HK-2 (cell line): ENCODE measurements around the gene FMN2.

Experiments used
- DNase-seq: peaks from one replicate; pipeline ENCODE4 v3.0.0-alpha.2; 2018; ENCODE audit not compliant: unreplicated experiment

The FMN2 gene

DNA sequence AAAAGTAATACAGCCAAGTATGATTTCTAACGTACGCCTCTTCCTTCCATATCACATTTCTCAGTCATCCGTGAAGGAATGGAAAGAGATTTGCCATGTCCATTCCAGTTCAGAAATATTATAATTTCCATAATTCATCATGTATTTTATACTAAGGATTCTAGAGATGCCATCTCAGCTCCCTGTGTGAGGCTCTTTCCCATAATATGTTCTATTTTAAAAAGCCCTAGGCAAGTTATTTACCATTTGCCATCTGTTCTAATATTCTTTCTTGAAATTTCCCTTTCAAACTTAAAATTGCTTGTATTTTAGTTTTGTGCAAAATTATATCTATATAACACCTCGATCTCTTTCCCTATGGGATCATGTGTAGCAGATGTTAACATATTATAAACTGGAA lies 106.7 kb downstream of the FMN2 start:
- DNase-seq, result no peak

DNA sequence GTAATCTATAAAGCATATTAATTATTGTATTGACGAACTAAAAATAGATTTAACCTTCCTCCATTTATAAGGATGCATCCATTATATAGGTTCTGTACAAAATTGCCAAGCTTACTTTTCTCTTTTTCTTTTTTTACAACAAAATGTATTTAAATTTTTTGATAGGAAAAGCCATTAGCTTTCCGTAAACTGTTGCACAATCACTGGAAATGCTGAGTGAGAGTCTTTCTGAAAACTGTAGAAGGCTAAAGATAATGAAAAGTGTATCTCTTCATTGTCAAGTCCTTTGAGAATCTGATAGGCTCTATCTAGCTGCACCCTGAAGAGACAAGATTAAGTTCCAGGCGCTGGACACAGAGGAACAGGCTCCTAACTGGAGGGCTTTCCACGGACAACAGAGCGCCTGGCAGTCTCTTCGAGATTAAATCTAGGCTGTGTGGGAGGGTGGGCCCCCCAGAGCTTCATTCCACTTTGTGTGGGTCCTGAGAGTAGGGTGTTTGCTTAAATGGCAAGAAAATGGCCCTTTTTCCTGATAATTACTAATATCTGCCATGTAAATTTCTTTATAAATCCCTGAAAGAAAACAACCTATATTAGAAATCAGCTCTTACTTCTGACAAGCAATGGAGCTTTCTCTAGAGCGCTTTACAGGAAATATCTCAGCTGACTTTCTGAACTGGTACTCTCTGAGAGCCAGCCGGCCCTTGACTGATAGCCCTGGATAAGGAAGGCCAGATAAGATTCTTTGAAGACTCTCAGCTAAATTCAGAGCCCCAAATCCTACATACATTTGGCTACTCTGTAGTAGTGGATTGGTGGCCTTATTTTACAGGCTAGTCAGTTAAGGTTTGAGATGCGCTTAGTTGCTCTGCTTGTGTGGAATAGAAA lies 108.3 kb downstream of the FMN2 start:
- DNase-seq, result no peak

DNA sequence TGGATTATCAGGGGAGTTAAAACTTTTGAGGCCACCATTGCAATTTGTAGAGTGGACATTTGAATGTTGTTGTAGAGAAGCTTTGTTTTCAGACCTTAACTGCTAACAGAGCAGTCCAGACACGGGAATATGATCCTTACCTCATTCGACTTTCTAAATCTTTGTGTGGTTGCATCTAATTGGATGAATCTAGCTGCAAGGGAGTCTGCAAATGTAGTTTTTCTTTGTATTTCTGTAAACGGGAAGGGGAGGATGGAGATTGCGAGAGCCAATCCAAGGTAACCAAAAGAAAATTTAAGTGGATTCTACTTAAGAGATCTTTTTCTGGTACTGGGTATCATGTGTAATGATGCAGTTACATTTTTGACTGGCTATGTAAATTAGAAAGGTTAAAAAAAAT lies 110.2 kb downstream of the FMN2 start:
- no peak for DNase-seq

DNA sequence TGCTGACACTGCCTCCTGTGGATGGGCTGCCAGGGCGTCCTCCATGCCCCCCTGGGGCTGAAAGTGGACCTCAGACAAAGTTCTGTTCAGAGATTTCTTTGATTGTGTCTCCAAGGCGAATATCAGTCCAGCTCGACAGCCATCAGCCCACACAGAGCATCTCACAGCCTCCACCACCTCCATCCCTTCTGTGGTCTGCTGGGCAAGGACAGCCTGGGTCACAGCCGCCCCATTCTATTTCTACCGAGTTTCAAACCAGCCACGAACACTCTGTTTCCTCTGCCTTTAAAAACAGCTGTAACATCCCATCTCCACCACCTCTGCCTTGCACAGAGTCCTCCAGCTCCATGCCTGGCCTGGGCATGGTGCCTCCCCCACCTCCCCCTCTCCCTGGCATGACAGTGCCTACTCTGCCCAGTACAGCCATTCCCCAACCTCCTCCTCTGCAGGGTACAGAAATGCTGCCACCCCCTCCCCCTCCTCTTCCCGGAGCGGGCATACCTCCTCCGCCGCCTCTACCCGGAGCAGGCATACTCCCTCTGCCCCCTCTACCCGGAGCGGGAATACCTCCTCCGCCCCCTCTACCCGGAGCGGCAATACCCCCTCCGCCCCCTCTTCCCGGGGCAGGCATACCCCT lies 115.5 kb downstream of the FMN2 start:
- DNase-seq, result no peak

DNA sequence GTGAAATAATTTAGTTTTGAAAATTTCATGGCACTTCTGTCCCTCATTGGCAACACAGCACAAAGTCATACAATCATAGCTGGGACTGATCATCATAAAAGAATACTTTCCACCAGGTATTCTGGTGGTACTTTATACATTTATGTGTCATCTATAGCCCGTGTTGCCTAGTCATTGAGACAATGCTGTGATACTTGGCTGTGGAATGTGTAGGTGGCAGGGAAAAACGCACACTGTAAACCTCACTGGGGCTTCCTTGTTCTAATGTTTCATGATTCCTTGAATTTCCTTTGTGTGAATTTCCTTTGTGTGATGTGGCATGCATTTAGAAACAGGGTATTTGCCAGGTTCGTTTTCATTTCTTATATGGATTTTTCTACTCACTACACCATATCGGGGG lies 118.3 kb downstream of the FMN2 start:
- DNase-seq, result no peak

DNA sequence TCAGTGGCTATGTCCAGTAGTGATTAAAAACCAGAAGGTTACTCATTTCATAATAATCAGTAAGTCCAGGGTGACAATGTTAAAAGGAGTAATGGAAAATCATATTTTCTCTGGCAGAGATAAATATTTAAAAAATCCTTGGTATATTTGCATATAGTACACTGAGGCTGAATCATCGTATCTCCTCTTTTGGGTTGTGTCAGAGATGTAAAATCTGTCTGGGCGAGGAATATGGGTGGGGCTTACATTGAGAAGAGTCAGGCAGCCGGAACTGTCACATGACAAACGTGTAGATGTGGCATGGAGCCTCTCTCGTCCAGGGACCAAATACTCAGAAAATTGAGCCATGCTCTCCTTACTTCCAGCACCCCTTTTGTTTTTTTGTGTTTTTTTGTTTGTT lies 120.9 kb downstream of the FMN2 start:
- DNase-seq, result no peak

DNA sequence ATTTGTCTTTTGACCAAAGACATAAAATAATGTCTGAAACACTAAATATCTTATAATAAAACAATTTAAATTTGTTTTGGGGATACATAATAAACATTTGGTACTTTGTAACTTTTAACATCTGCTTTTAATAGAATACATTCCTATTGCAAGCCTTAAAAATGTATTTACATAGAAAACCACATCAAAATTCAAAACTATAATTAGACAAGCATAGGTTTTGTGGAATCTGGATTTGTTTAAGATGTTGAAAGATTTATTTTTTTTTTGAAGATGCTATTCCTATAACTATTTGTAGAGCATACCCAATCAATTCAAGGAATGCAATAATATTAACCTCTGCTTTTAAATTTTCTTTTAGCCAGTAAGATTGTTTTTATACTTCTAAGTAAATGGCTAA lies 125.7 kb downstream of the FMN2 start:
- no peak for DNase-seq

DNA sequence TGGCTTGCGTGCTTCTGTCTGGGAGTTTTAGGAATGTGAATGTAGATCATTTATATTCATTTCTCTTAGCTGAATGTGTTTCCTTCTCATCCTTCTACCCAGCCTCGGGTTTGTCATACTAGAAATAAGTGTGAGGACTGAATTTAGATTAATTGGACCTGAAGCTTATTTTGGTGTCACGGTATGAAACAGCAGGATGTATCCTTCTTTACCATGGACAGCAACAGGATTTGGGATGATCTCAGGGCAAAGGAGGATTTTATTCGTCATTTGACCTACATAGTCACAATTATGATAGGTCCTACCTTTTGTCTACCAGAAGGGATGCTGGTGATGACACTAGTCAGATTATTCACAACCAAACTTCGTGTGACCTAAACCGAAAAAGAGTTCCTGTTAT lies 127.4 kb downstream of the FMN2 start:
- no peak for DNase-seq

DNA sequence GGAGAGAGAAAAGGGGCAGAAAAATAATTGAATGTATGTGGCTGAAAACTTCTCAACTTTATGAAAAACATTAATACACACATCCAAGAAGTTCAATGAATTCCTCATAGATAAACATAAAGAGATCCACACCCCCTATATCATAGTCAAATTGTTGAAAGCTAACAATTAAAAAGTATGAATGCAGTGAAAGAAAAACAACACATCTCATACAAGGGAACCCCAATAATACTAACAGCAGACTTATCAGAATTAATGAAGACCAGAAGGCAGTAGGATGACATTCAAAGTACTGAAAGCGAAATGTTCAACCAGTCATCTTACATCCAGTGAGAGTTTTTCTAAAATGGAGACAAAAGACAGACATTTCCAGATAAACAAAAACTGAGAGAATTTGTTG lies 134.4 kb downstream of the FMN2 start:
- DNase-seq, result no peak

DNA sequence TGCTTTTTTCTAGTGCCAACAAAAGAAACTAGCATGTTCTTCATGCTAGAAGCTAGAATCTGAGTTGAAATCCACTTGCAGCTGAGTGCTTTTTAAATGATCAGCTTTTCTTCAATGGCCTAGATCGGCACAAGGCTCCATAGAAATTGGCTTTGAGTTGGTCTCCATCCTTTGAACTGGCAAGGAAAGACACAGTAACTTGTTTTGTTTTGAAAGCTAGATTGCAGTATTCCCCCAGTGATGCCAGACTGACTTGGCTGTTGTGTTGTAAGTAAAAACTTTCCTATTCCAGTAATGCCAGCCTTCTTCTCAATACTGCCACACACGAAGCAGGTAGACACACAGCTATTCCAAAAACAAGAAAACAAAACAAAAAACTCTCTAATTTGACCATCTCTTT lies 139.1 kb downstream of the FMN2 start:
- DNase-seq, result no peak

DNA sequence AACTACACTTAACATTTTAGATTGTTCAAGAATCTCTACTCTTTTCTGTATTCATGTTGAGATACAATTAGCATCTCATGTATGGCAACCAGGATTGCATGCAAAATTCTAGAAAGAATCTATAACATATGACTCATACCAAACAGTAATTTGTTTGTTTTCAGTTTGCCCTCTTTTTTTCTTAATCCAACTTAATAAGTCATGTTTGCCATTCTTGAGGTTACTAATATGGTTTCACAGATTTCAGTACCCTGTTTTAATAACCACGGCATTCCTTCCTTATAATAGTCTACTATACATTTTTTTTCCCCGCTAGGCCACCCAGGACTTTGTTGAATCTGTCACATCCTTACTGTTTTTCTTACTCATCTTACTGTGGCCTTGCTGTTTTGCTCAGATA lies 140.8 kb downstream of the FMN2 start:
- no peak for DNase-seq

DNA sequence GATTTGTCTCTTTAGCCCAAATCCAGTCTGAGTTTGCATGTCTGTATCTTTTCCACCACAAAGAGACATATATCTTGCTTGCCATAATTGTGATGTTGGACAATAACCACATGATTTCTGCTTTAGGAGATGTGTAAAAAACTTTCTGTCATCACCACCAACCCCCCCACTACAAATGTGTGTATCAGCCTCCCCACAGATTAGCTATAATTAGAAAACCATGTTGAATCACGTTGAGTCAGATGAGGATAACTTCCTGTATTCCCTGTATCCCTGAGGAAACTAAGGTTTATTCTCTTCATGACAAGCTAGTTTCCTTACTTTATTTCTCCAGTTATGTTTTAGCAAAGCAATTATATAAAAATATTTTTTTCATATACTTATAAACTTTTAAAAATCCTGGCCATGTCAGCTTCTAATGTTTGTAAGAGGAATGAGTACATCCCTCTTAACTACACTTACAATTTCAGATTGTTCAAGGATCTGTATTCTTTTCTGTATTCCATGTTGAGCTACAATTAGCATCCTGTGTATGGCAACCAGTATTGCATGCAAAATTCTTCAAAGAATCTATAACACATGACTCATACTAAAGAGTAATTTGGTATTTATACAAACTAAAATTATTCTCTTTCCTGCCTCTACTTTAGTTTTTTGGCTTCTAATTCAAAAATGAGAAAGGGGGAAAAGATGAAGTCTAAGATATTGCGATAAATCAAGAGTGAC lies 143.0 kb downstream of the FMN2 start:
- DNase-seq, result no peak

DNA sequence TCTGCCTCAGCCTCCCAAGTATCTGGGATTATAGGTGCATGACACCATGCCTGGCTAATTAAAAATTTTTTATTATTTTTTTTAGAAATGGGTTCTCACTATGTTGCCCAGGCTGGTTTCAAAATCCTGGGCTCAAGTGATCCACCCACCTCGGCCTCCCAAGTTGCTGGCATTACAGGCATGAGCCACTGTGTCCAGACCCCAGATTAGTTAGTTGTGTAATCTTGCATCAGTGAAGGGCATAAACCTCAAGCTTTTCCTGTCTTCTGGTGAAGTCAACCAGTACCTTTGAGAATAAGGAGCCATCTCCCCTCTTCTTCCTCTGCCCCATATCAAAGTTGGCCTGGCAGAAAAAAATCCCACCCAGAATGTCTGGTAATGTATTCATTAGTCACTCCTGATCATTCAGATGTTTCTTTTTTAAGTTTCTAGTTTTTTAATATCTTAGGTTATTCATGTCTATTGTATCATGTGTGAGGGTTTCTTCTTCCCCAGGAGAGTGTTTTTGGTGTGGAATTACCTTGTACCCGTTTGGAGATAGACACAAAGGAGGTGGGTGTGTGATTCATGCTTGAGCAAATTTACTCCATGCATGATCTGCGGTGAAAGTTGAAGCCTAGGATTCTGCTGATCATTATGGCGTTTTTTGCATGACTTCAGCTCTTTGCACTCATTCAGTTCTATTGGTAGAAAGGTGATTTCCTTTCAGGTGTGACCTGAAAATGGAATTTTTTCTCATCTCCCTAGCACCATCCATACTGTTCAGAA lies 144.0 kb downstream of the FMN2 start:
- no peak for DNase-seq

DNA sequence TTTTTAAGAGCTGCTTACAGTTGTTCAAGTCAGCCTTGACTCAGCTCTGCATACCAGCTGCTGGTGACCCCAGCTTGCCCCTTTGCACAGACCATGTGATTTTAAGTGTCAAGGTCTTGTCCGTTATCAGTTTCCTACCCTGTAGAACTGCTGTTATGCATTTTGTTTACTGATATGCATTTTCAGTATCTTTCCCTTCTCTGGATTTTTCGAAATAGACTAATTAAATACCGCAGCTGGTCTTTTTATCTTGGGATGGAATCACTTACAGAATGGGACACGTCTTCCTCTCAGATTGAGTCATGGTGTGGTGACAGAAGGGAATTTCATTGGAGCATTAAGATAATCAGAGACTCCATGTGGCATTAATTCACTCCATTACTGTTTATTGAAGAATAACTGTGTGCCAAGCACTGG lies 145.6 kb downstream of the FMN2 start:
- DNase-seq, result no peak

DNA sequence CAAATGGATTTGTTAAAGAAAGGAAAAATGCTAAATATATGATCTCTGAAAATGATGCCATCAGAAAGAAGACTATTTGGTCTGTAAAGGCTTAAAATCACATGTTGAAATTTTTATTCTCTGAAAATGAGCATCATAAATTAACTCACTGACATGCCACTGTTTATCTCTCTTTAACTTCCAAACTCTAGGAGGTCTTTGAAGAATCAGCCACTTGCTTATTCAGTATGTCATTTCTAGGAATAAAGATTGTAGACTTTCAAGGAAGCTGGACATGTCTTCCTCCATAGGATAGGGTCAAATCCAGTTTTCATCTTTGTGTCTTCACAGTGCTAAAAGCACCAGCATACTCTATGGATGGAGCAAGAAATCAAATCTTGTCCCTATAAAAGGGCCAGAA lies 147.6 kb downstream of the FMN2 start:
- no peak for DNase-seq

DNA sequence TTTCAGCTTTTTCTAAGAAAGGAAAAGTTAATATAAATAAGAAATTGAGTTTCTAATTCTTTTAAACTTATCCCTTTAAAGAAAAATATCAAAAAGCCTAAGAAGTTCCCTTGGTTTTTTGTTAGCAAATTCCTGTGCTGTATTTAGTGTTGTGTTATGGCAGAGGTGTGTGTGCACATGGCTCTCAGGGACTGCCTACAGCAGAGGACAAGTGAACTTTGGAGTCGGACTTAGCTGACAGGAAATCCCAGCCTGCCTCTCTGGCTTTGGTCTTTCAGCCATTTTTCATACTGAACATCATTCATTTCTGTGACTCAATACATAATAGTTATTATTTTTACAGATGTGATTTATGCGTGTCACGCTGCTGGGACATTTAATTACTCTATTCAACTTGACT lies 149.6 kb downstream of the FMN2 start:
- DNase-seq, result no peak

DNA sequence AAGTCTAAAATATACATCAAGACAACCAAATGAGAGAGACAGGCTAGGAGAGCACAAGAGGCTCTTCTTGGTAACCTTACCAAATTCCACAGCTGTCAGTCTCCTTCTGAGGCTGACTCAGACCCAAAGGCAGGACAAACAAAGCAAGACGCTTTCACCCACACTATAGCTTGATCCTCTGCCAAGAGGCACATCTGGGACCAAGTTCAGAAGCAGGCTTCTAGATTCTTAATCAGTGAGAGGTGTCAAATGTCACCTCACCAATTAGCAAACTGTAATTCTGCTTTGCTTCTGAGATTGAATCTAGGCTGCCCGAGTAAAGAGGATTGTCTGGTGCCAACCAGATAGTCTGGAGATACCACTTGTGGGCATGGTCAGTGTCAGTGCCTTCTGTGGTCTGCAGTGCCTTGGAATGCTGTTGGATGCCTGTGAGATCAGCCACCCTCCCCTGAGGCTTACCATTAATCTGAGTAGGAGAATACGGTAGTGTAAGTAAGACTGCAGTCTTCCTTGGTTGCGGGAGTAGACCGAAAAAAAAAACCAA lies 151.0 kb downstream of the FMN2 start:
- DNase-seq, result no peak

DNA sequence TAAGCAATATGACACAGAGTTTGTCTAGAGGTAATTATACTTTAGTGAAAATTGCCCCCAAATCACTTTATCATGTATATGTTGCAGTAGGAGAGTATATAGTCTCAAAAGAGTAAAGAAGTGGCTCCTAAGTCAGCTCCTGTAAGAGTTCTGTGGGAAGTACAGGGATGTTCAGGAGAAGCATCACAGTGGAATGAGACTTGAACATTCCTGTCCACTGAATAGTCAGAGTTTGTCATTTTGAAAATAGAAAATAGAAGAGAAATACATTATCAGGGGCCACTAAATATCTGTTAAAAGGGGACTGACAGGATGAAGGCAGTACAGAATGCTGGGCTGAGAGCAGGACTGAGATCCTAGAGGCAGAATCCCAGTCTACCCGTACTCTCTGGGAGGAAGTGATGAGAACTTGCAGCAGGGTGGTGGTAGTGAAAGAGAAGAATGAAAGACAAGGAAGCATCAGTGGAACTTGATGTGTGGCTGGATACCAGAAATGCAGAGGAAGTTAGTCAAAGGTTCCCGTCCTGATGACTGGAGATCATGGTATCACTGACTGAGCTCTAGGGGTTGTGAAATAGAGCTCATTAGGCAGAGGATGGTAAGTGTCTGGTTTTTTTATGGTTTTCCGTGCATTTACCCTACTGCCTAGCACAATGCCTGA lies 153.4 kb downstream of the FMN2 start:
- DNase-seq, result no peak

DNA sequence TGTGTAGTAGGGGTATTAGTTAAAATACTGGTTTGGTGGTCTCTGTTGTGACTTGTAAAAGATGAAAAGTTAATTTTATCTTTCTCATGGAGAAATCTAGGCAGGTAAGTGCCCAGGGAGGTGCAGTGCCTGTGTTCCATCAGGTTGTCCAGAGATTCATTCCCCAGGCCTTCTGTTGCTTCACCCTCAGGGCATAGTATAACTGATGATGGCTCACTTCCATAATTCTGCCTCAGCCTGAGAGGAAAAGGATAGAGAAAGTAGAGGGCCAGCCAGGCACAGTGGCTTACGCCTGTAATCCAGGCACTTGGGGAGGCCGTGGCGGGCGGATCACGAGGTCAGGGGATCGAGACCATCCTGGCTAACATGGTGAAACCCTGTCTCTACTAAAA lies 153.9 kb downstream of the FMN2 start:
- no peak for DNase-seq

DNA sequence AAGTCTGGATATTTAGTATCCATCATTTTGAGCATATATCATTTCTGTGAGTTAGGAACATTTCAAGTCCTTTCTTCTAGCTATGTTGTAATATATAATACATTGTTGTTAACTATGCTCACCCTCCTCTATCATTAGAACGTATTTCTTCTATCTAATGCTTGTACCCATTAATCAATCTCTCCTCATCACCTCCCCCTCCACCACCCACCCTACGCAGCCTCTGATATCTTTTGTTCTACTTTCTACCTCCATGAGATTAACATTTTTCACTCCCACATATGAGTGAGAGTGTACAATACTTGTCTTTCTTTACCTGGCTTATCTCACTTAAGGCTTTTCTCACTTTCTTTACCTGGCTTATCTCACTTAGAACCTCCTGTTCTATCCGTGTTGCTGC lies 156.2 kb downstream of the FMN2 start:
- no peak for DNase-seq

DNA sequence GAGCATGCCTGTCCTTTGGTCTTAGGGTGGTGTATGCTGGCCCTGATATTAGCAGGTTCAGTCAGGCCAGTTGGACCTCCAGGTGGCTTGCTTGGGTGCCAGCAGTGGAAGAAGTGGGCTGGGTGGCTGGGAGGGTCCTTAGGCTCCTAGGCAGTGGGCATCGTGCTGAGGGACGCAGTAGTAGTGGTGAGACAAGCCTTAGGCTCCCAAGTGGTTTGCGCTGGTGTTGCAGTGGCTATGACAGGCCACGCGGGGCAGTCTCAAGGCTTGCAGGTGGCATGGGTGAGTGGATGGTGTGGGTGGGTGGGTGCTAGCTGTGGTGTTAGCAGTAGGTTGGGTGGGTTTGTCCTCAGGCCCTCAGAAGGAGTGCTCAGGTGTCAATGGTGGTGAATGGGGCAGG lies 162.3 kb downstream of the FMN2 start:
- DNase-seq, result no peak
